ENCODE measurements around the gene TMEM218. TPM values are rescaled to one million over a fixed set of nuclear protein-coding genes. Genes with fewer than 3 reads are reported as not detected.

TMEM218 gene
- total and polyA plus RNA-seq, 2 donors (not counting 1 experiment from before 2014, with no cell fraction given) = 20.7 to 31.7 TPM

- ATAC-seq (ENCODE audit: low read depth) (peak; percentile 99), DNase-seq (peak; percentile 73)
- Mint-ChIP-seq H3K27me3 (peaks cover 54% of the 10 kb centered on the region), H3K4me3 (no peak overlapping the region), H3K9me3 (ENCODE audit: insufficient read depth) (no peaks in the 10 kb centered on the region), H3K27ac (no peak overlapping the region), H3K4me1 (peaks cover 4% of the 10 kb centered on the region)
- H3K79me2 ChIP-seq (ENCODE audit: control insufficient read depth, insufficient read depth, low read length) = no peaks in the 10 kb centered on the region
- H3K36me3 ChIP-seq (replicated peaks in 1 of 2; ENCODE audit: control extremely low read depth in 1 of 2, control insufficient read depth in 1 of 2, extremely low read depth in 1 of 2, insufficient read depth in 2 of 2, low read length in 1 of 2) = no peaks in the 10 kb centered on the region
- CTCF ChIA-PET = interaction anchor here (0.6 to 5.5 kb wide), 41 partner anchors 8 to 756 kb away, joined by 3 to 82 read pairs (median 4); partner anchors contain the start of genes CCDC15 and SLC37A2
- no peaks in the 10 kb centered on the region for H4K20me1 ChIP-seq (ENCODE audit: control insufficient read depth, insufficient read depth, low read length, poor library complexity, severe bottlenecking)
- H3K9ac ChIP-seq (ENCODE audit: low read length) = no peak overlapping the region
- H3K9me3 ChIP-seq (ENCODE audit: control extremely low read depth in 1 of 3, control insufficient read depth in 2 of 3, insufficient read depth in 1 of 3, low read length in 2 of 3) = no peaks in the 10 kb centered on the region
- no peak overlapping the region for H3K27ac ChIP-seq (ENCODE audit: low read length in 2 of 2)
- peak overlapping the region; percentile 24 for H3K4me2 ChIP-seq (replicated peaks; ENCODE audit: low read depth, low read length, poor library complexity, severe bottlenecking)
- intact Hi-C loops (cut with micrococcal nuclease) = loop anchor here (1.0 to 5.0 kb wide), 3 partner anchors 51 to 205 kb away; no protein-coding TSS in a partner anchor
- peaks cover 0 to 15% (median 9%) of the 10 kb centered on the region in 4 experiments for H3K27me3 ChIP-seq (replicated peaks in 1 of 4; ENCODE audit: control extremely low read depth in 1 of 4, control insufficient read depth in 3 of 4, insufficient read depth in 4 of 4, low read length in 3 of 4)
- peaks cover 3 to 6% of the 10 kb centered on the region in 2 donors for H3K4me1 ChIP-seq (ENCODE audit: control insufficient read depth in 2 of 2, insufficient read depth in 2 of 2, low read length in 2 of 2)
- TF ChIP-seq CTCF (IDR thresholded peaks at IDR 0.05) = peak; percentile 100
- TF ChIP-seq EZH2 (IDR thresholded peaks at IDR 0.05; ENCODE audit: borderline replicate concordance, insufficient read depth, low read depth, low read length, poor library complexity, severe bottlenecking) = no peak
- POLR2A ChIA-PET = interaction anchor here (1.2 kb wide), 1 partner anchor 52 kb away, joined by 4 read pairs; no protein-coding TSS in a partner anchor
- no peak overlapping the region for H3K4me3 ChIP-seq (ENCODE audit: control extremely low read depth in 1 of 5, extremely low read depth in 1 of 5, insufficient read depth in 1 of 5, low read depth in 2 of 5, low read length in 4 of 5)
- peak overlapping the region; percentile 14 for H2AFZ ChIP-seq (ENCODE audit: insufficient read depth, low read depth, low read length, poor library complexity, severe bottlenecking)
- 39% methylated on average over 16 of the region's 18 CpGs for WGBS (ENCODE audit: insufficient coverage)
Measured at GRCh38 chr11:125141686-125142535, 30.5 kb upstream of the TMEM218 start.

- Histone ChIP-seq H3K27me3 (replicated peaks in 1 of 4; ENCODE audit: control extremely low read depth in 1 of 4, control insufficient read depth in 3 of 4, insufficient read depth in 4 of 4, low read length in 3 of 4) (peaks cover 0 to 16% (median 9%) of the 10 kb centered on the region in 4 experiments), H4K20me1 (ENCODE audit: control insufficient read depth, insufficient read depth, low read length, poor library complexity, severe bottlenecking) (no peaks in the 10 kb centered on the region), H3K4me1 (ENCODE audit: control insufficient read depth in 2 of 2, insufficient read depth in 2 of 2, low read length in 2 of 2) (peaks cover 3 to 6% of the 10 kb centered on the region in 2 donors), H2AFZ (ENCODE audit: insufficient read depth, low read depth, low read length, poor library complexity, severe bottlenecking) (peak overlapping the region; percentile 14), H3K9ac (ENCODE audit: low read length) (no peak overlapping the region), H3K79me2 (ENCODE audit: control insufficient read depth, insufficient read depth, low read length) (no peaks in the 10 kb centered on the region), H3K9me3 (ENCODE audit: control extremely low read depth in 1 of 3, control insufficient read depth in 2 of 3, insufficient read depth in 1 of 3, low read length in 2 of 3) (no peaks in the 10 kb centered on the region), H3K36me3 (replicated peaks in 1 of 2; ENCODE audit: control extremely low read depth in 1 of 2, control insufficient read depth in 1 of 2, extremely low read depth in 1 of 2, insufficient read depth in 2 of 2, low read length in 1 of 2) (no peaks in the 10 kb centered on the region), H3K4me3 (ENCODE audit: control extremely low read depth in 1 of 5, extremely low read depth in 1 of 5, insufficient read depth in 1 of 5, low read depth in 2 of 5, low read length in 4 of 5) (no peak overlapping the region), H3K27ac (ENCODE audit: low read length in 2 of 2) (no peak overlapping the region), H3K4me2 (replicated peaks; ENCODE audit: low read depth, low read length, poor library complexity, severe bottlenecking) (no peak overlapping the region)
- Mint-ChIP-seq H3K27ac (no peak overlapping the region), H3K4me3 (no peak overlapping the region), H3K4me1 (peaks cover 4% of the 10 kb centered on the region), H3K9me3 (ENCODE audit: insufficient read depth) (no peaks in the 10 kb centered on the region), H3K27me3 (peaks cover 54% of the 10 kb centered on the region)
- CTCF ChIA-PET = interaction anchor here (0.8 to 5.5 kb wide), 27 partner anchors 8 to 472 kb away, joined by 3 to 82 read pairs (median 4); partner anchors contain the start of genes CCDC15 and SLC37A2
- 67% methylated on average over 12 of the region's 12 CpGs for WGBS (ENCODE audit: insufficient coverage)
- no peak for DNase-seq
- POLR2A ChIA-PET = no interaction called here
- no peak for ATAC-seq (ENCODE audit: low read depth)
- intact Hi-C loops (cut with micrococcal nuclease) = loop anchor here (1.0 to 5.0 kb wide), 3 partner anchors 50 to 206 kb away; no protein-coding TSS in a partner anchor
- TF ChIP-seq CTCF (IDR thresholded peaks at IDR 0.05) (no peak), EZH2 (IDR thresholded peaks at IDR 0.05; ENCODE audit: borderline replicate concordance, insufficient read depth, low read depth, low read length, poor library complexity, severe bottlenecking) (no peak)
Measured at GRCh38 chr11:125141178-125141577, 29.8 kb upstream of the TMEM218 start.

Data from B cell (primary cell).